Measurements from ENCODE around the gene NEDD8.
"Not testable (repeated sequence)": the region's sequence is repeated elsewhere in the genome, so short reads cannot be mapped to it uniquely, and the experiment has no call there.

Gene NEDD8

DNA sequence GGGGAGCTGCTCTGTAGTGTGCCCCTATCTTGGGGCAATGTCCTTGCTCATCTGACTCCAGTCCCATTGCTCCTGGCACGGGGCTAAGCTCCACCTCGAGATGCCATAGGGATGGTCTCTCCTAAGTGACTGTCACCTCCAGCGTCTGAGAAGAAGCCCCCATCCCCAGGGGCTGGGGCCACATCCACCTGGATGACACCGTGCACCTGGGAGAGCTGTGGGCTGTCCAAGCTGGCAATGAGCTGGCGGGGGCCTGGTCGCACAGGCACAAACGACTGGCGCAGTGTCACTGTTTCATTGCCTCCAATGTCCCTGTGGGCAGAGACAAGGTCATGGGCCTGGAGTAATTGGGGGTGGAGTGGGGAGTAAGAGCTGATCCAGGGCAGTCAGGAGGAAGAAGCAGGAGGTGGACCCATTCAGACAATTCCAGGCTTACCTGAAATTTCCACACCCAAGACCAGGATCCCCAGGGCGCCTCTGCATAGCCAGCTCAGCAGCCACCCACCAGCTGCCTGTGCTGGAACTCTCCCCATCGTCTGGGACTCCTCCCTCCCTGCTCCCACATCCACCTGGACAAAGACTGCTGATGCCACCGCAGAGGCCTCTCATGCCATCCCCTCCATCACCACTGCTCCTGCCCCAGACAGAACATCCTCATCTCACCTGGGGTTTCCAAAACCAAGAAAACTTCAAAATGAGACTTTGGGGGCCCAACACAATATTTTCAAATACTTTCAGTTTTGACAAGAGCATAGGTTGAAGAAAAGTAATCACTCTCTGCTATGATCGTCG, 17.3 kb upstream of the NEDD8 start:
- DNase-seq (ENCODE audit: extremely low read depth, low read depth) = no peak
- H3K4me3 ChIP-seq (replicated peaks; ENCODE audit: low read depth, low read length) = no peak overlapping the region
- TF ChIP-seq, protein P1, sequence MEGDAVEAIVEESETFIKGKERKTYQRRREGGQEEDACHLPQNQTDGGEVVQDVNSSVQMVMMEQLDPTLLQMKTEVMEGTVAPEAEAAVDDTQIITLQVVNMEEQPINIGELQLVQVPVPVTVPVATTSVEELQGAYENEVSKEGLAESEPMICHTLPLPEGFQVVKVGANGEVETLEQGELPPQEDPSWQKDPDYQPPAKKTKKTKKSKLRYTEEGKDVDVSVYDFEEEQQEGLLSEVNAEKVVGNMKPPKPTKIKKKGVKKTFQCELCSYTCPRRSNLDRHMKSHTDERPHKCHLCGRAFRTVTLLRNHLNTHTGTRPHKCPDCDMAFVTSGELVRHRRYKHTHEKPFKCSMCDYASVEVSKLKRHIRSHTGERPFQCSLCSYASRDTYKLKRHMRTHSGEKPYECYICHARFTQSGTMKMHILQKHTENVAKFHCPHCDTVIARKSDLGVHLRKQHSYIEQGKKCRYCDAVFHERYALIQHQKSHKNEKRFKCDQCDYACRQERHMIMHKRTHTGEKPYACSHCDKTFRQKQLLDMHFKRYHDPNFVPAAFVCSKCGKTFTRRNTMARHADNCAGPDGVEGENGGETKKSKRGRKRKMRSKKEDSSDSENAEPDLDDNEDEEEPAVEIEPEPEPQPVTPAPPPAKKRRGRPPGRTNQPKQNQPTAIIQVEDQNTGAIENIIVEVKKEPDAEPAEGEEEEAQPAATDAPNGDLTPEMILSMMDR (IDR thresholded peaks at IDR 0.05; ENCODE audit: low read depth, low read length, missing control alignments) = no peak

DNA sequence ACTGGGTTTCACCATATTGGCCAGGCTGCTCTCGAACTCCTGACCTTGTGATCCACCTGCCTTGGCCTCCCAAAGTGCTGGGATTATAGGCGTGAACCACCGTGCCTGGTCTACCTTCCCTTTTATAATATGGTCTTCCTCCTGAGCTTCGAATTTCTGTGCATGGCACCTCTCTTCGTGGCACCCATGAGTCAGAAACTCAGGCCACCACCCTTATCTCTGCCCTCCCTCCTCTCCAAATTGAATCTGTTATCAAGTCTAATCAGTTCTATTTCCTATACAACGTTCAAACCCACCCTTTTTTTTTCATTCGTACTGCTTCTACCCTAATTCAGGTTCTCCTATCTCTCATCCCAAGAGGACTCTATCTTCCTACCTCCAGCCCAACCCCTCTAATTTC, 15.3 kb upstream of the NEDD8 start:
- no peak overlapping the region for H3K4me3 ChIP-seq (replicated peaks; ENCODE audit: low read depth, low read length)
- DNase-seq (ENCODE audit: extremely low read depth, low read depth) = no peak
- TF ChIP-seq, protein P1 (IDR thresholded peaks at IDR 0.05; ENCODE audit: low read depth, low read length, missing control alignments) = no peak

DNA sequence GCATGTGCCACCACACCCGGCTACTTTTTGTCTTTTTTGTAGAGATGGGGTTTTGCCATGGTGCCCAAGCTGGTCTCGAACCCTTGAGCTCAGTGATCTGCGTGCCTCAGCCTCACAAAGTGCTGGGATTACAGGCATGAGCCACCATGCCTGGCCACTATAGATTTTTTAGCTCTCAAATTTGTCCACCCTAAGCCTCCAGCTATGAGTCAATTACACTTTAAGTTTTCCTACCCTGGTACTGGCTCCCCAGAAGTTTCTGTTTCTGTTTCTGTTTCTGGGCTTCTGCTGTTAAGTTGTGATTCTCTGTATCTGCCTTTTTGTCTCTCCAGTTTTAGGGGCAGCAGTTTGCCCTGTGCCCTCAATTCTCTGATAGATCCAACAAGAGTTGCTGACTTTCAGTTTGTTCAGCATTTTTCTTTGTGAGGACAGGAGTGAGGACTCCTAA, 14.6 kb upstream of the NEDD8 start:
- no peak overlapping the region for H3K4me3 ChIP-seq (replicated peaks; ENCODE audit: low read depth, low read length)
- TF ChIP-seq, protein P1 (IDR thresholded peaks at IDR 0.05; ENCODE audit: low read depth, low read length, missing control alignments) = no peak
- DNase-seq (ENCODE audit: extremely low read depth, low read depth) = no peak

DNA sequence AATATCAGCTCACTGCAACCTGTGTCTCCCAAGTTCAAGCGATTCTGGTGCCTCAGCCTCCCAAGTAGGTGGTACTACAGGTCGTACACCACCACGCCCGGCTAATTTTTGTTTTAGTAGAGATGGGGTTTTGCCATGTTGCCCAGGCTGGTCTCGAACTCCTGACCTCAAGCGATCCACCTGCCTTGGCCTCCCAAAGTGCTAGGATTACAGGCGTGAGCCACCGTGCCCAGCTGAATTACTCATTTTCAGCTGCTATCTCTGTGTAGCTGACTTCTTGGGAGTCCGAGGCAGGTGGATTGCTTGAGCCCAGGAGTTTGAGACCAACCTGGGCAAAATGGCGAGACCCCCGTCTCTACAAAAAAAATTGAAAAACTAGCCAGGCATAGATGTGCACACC, 13.2 kb upstream of the NEDD8 start:
- H3K4me3 ChIP-seq (replicated peaks; ENCODE audit: low read depth, low read length); DNase-seq (ENCODE audit: extremely low read depth, low read depth): not testable (repeated sequence)

DNA sequence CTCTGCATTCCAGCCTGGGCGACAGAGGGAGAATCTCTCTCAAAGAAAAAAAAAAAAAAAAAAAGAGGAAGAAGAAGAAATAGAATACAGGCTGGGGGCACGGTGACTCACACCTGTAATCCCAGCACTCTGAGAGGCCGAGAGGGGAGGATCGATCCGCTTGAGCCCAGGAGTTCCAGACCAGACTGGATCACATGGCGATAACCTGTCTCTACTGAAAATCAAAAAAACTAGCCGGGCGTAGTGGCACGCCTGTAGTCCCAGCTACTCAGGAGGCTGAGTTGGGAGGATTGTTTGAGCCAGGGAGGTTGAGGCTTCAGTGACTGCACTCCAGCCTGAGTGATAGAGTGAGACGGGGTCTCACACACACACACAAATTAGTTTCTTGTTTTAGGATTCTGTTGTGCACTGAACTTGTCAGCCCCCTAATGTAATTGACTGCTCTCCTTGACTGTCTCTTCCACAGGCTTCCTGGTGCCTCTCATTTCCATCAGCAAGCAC, 11.2 kb upstream of the NEDD8 start:
- DNase-seq (ENCODE audit: extremely low read depth, low read depth) = no peak
- peak overlapping the region; percentile 67 for H3K4me3 ChIP-seq (replicated peaks; ENCODE audit: low read depth, low read length)
- TF ChIP-seq, protein P1 (IDR thresholded peaks at IDR 0.05; ENCODE audit: low read depth, low read length, missing control alignments) = no peak

DNA sequence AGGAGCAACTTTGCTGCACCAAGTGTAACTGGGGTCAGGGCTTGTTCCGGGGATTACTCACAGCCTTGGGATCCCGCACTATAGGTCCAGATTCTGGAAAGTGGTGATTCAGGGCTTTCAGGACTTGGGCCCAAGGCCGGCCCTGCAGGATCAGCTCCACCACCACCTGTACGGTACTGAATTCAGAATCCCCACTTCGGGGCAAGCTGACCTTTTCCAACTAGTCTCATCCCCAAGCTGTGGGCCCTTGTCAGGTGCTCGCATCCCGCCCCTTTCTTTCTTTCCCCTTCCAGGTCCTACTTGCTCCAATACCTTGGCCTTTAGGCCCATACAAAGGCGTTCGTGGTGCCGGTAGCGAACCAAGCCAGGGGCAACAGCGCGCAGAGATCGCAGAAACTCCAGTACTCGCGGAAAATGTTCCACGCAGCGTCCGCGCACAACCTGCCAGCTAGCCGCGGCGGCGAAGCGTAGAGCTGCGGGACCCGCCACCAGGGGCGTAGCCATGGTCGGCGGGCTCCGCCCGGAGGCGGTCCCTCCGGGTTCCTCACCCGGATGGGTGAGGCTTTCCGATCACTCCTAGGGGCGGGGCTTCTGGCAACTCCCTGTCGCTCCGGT, 9.8 kb upstream of the NEDD8 start:
- peak overlapping the region; percentile 67 for H3K4me3 ChIP-seq (replicated peaks; ENCODE audit: low read depth, low read length)
- TF ChIP-seq, protein P1 (IDR thresholded peaks at IDR 0.05; ENCODE audit: low read depth, low read length, missing control alignments) = peak; percentile 58
- DNase-seq (ENCODE audit: extremely low read depth, low read depth) = peak; percentile 52

DNA sequence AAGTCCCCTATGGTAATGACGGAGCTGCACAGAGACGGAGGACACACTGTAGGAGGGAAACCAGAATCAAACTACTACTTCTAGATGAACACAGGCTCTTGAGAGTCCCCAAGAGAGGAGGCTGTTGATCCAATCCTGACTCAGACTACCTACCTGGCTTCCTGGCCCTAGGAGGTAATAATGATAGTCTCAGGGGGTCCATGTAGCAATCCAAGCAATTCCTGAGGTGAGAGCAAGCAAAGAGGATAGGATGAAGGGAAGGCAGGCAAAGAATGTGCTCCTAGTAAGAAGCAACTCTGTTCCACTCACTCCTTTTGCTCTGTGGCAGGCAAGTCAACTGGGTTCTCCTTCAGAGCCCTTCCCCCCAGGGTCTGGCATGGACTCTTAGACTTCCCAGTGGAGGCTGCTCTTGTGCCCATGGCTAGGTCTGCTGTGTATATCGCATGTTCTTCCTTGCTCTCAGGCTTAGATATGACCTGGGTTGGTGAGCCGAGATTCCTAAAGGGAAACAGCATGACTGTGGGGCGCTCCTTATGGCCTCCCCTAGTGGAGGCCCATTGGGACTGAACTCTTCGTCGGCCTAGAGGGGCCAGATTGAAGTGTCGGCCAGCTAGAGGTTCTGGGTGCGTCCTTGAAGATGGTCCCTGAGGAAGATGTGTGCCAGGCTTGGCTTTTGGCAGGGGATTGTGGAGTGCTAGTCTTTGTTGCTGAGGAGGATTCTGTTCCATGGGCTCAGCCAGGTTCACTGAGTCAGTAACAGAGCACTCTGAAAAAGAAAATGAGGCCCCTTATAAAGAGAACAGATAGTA, 8.1 kb upstream of the NEDD8 start:
- no peak for DNase-seq (ENCODE audit: extremely low read depth, low read depth)
- TF ChIP-seq, protein P1 (IDR thresholded peaks at IDR 0.05; ENCODE audit: low read depth, low read length, missing control alignments) = no peak
- H3K4me3 ChIP-seq (replicated peaks; ENCODE audit: low read depth, low read length) = no peak overlapping the region
